ENCODE data around the gene TNK2. TPM values are rescaled to one million over a fixed set of nuclear protein-coding genes. Genes with fewer than 3 reads are reported as not detected.

Gene TNK2
- total RNA-seq, 1 experiment from 2014 or later: 55.1 TPM

DNA sequence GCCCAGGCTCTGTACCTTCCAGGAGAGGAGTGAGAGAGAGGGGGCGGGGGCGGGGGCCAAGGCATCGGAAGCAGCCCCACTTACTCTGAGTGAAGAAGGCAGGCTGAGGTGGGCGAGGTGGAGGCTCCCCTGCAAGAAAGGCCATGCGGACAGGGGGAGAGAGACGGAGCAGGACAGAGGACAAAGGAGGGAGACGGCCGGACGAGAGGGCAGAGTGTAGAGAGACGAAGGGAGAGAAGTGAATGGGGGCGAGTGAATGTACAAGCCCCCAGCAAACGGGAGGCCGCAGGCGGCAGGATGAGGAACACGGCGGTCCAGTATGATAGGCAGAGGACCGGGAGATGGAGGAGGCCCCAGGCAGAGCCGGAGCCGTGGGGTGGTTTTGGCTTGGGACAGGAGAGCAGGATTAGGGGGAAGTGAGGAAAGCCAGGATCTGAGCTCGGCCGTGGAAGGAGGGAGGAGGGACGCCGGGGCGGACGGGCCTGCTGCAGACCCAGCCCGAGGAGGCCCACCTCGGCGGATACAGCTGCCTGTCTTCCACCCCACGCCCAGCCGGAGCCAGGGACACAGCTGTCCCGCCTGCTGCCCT is 38.8 kb downstream of the TNK2 start:
- intact Hi-C loops (cut with micrococcal nuclease): no loop called here
- Histone ChIP-seq H3K4me3 (replicated peaks in 1 of 2; ENCODE audit: low read depth in 1 of 2, low read length in 2 of 2) (no peak overlapping the region), H3K4me1 (ENCODE audit: control insufficient read depth in 1 of 2, insufficient read depth in 2 of 2, low read length in 2 of 2) (peaks cover 6 to 33% of the 10 kb centered on the region in 2 experiments; a peak in 3 of 4 replicates), H4K20me1 (ENCODE audit: insufficient read depth) (no peaks in the 10 kb centered on the region), H3K79me2 (ENCODE audit: insufficient read depth, low read length) (no peaks in the 10 kb centered on the region), H3K4me2 (ENCODE audit: low read length) (no peak overlapping the region; the same call in 1 of the 2 replicates), H3K27me3 (ENCODE audit: insufficient read depth, low read length) (no peaks in the 10 kb centered on the region), H3K27ac (ENCODE audit: low read depth, low read length) (no peak overlapping the region), H2AFZ (ENCODE audit: low read depth, low read length, poor library complexity, severe bottlenecking) (no peak overlapping the region), H3K9ac (ENCODE audit: low read length) (peak overlapping the region; percentile 43; the same call in 1 of the 2 replicates), H3K9me3 (ENCODE audit: control insufficient read depth in 1 of 2, insufficient read depth in 1 of 2, low read depth in 1 of 2, low read length in 2 of 2) (no peaks in the 10 kb centered on the region), H3K9me2 (ENCODE audit: insufficient read depth) (no peaks in the 10 kb centered on the region), H3K36me3 (ENCODE audit: control insufficient read depth in 1 of 2, insufficient read depth in 2 of 2, low read length in 2 of 2) (peaks cover 0 to 9% of the 10 kb centered on the region in 2 experiments; a peak in 1 of 4 replicates)
- ChIA-PET CTCF (no interaction called here), RAD21 (ENCODE audit: low non-redundant PET in 1 of 2, low total read pairs in 2 of 2, uncharacterized antibody in 2 of 2, unreplicated experiment in 2 of 2) (no interaction called here), POLR2A (no interaction called here)
- ATAC-seq: no peak
- no peak for DNase-seq (ENCODE audit: low read depth, low spot score)
- BruUV-seq (replicated peaks): no TSS peak
- TF ChIP-seq SRF (IDR thresholded peaks at IDR 0.05; ENCODE audit: low read depth) (no peak), SIN3A (IDR thresholded peaks at IDR 0.05; ENCODE audit: low read depth) (no peak), ZNF274 (IDR thresholded peaks at IDR 0.05; ENCODE audit: low read depth, low read length) (no peak), EZH2 (IDR thresholded peaks at IDR 0.05) (no peak), EZH2phosphoT487 (IDR thresholded peaks at IDR 0.05; ENCODE audit: borderline replicate concordance) (no peak), RAD21 (IDR thresholded peaks at IDR 0.05; ENCODE audit: low read depth) (no peak), ZFX (IDR thresholded peaks at IDR 0.05) (no peak), FOSL1 (IDR thresholded peaks at IDR 0.05; ENCODE audit: low read depth) (no peak), SP1 (IDR thresholded peaks at IDR 0.05; ENCODE audit: low read depth) (no peak), CBX3 (IDR thresholded peaks at IDR 0.05; ENCODE audit: low read depth) (no peak)
- TF ChIP-seq, protein P1, sequence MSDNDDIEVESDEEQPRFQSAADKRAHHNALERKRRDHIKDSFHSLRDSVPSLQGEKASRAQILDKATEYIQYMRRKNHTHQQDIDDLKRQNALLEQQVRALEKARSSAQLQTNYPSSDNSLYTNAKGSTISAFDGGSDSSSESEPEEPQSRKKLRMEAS (IDR thresholded peaks at IDR 0.05): no peak
- TF ChIP-seq, protein P2, sequence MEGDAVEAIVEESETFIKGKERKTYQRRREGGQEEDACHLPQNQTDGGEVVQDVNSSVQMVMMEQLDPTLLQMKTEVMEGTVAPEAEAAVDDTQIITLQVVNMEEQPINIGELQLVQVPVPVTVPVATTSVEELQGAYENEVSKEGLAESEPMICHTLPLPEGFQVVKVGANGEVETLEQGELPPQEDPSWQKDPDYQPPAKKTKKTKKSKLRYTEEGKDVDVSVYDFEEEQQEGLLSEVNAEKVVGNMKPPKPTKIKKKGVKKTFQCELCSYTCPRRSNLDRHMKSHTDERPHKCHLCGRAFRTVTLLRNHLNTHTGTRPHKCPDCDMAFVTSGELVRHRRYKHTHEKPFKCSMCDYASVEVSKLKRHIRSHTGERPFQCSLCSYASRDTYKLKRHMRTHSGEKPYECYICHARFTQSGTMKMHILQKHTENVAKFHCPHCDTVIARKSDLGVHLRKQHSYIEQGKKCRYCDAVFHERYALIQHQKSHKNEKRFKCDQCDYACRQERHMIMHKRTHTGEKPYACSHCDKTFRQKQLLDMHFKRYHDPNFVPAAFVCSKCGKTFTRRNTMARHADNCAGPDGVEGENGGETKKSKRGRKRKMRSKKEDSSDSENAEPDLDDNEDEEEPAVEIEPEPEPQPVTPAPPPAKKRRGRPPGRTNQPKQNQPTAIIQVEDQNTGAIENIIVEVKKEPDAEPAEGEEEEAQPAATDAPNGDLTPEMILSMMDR (IDR thresholded peaks at IDR 0.05 in 2 of 3, conservative IDR thresholded peaks at IDR 0.05 in 1 of 3; ENCODE audit: borderline replicate concordance in 1 of 3, insufficient read depth in 1 of 3, low read depth in 2 of 3, low read length in 2 of 3): no peak

Measured in HCT116 (cell line).